ENCODE results near the gene PHF23.
A peak's percentile ranks its signal among the peaks of the same experiment; 100 is the strongest.

DNA sequence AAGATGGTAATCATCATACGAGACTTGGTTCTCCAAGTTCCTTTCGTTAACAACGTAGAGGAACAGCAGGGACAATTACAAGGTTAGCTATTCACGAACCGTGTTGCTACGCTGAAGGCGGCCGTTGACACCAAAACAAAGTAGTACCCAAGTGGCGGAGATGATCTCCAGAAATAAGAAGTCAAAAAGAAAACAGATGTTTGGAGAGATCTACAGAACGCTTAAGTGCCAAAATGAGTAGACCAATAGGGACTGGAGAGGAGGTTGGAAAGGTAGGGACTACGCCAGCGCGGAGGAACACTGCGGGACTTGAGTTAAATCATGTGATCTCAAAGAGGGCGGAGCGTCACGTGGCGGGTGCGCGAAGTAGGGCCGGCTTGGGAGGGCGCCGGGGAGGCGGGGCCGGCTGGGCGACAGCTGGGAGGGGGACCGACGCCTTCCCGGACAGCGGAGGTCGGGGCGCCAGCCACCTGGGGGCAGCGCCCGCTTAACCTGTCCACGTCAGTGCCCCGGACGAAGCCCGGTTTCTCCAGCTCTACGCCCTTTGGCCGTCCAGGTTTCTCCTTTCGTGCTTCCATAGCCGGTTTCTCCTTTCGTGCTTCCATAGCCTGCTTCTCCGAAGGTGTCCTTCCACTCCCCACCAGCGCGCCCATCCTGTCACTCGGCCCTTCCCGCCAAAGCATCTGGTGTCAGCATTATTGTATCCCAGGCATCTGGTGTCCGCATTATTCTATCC lies 3.6 kb upstream of the PHF23 start:
- TF ChIP-seq, protein P1, sequence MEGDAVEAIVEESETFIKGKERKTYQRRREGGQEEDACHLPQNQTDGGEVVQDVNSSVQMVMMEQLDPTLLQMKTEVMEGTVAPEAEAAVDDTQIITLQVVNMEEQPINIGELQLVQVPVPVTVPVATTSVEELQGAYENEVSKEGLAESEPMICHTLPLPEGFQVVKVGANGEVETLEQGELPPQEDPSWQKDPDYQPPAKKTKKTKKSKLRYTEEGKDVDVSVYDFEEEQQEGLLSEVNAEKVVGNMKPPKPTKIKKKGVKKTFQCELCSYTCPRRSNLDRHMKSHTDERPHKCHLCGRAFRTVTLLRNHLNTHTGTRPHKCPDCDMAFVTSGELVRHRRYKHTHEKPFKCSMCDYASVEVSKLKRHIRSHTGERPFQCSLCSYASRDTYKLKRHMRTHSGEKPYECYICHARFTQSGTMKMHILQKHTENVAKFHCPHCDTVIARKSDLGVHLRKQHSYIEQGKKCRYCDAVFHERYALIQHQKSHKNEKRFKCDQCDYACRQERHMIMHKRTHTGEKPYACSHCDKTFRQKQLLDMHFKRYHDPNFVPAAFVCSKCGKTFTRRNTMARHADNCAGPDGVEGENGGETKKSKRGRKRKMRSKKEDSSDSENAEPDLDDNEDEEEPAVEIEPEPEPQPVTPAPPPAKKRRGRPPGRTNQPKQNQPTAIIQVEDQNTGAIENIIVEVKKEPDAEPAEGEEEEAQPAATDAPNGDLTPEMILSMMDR (IDR thresholded peaks at IDR 0.05; ENCODE audit: low read depth, low read length) = no peak
- no peak for TF ChIP-seq POLR2A (IDR thresholded peaks at IDR 0.05; ENCODE audit: extremely low read depth, insufficient read length)
- TF ChIP-seq, protein P2, sequence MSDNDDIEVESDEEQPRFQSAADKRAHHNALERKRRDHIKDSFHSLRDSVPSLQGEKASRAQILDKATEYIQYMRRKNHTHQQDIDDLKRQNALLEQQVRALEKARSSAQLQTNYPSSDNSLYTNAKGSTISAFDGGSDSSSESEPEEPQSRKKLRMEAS (IDR thresholded peaks at IDR 0.05; ENCODE audit: low read depth, low read length) = peak; percentile 91
- peak; percentile 86 for TF ChIP-seq MYC (IDR thresholded peaks at IDR 0.05; ENCODE audit: low read depth, low read length)

Measured in NB4 (cell line).